Renal cortical epithelial cell (primary cell): ENCODE results near the gene ARHGAP26. TPM values are rescaled to one million over a fixed set of nuclear protein-coding genes. Genes with fewer than 3 reads are reported as not detected.

ENCODE experiments used
- DNase-seq: peaks from one replicate; pipeline ENCODE4 v3.0.0-alpha.2; 2011; ENCODE audit warnings: low read depth
- total RNA-seq: library from RNA; depleted of rRNA; stranded (reverse); fragments of >200 nt; gene quantifications from 2 replicates; pipeline ENCODE4 v1.2.3, GENCODE V29; 2014

The ARHGAP26 gene
- total RNA-seq, 1 donor from 2014 or later = 10.4 TPM

DNA sequence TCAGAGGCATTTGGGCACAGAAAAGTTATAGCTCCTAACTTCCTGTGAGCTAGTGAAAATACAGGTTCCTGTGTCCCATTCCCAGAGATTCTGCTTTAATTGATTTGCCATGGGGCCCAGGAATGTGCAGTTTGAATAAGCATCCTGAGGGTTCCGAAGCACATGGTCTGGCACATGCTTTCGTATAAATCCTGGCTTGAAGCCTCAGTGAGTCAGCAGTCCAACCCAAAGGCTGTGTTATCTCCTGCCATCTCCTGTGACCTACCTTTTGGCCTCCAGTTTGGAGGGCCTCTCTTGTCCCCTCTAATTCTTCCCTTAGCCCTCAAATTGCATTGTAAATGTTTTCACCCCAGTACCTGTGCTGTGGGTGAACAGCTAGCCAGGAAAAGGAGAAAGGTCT lies 449.5 kb downstream of the ARHGAP26 start:
- DNase-seq = no peak

DNA sequence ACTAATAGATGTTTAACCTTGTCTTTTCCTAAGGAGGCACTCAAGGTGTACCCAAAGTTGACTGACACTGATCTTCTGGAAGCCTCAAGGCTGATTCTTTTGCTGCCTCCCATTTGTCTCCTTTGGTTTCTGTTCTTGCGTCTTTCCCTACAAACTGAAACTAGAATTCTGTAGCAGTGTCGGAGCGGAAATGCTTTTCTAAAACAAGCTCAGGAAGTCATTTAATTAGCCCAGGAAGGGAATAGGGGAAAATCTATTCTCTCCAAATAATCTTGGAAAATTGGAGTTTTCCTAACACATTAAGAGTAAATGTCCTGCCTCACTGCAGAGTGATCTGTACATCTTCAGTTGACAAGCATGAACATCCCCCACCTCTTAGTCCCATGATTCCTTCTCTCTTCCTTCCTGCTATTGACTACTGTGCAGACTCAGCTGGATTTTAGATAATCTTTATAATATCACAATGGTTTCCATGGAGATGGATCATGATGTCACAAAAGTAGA lies 450.6 kb downstream of the ARHGAP26 start:
- DNase-seq = no peak

DNA sequence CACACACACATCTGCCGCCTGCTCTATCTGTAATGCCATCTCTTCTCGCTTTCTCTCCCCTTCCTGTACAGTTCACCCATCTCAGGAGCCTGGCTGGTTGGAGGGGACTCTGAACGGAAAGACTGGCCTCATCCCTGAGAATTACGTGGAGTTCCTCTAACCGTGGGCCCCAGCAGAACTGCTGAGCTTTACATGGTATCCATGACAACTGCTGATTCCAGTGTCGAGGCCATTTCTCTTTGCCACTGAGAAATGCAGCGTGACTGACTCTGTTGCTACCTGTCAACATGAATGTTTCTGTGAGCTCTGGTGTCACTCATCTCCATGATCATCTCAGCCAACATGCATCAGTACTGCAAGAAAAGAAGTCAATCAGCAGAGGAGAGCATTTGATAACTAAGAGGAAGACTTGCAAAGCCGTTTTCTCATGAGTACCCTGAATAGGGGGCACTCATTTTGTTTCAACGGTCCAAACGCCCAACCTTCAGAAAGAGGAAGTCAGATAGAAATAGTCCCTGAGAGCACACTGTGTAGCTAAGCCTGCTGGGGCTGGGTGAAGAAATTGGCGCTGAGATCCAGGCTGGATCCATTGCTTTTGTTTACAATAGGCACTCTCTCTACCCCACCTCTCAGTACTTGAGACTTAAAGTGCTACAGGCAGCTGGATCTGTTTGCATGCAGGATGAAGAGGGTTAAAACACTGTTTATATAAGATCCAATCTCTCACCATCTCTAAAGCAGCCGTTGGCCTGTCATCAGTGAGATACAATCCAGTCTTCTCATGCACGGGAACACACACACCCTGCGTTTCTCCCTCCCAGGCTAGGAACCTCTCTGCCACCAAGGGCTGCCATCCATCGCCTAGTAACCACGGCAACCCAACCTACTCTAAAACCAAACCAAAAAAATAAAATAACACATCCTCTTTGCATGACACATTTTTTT lies 452.4 kb downstream of the ARHGAP26 start:
- no peak for DNase-seq

DNA sequence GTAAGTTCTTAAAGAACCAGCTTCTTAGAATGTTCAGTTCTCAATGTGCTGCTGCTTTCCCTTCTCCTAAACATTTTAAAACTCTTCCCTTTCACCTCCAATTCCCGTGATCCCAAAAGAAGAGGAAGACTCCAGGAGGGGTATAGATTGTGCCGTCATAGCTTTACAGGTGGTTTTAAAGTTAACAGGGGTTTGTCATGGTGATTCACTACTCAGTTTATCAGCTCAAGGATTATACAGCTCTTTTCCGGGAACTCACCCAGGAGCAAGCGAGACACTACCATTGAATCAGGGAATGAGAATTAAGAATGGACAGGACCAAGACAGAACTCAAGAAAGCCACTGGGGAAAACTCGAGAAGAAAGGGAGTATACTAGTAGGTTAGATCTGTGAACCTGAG lies 454.5 kb downstream of the ARHGAP26 start:
- DNase-seq = no peak

DNA sequence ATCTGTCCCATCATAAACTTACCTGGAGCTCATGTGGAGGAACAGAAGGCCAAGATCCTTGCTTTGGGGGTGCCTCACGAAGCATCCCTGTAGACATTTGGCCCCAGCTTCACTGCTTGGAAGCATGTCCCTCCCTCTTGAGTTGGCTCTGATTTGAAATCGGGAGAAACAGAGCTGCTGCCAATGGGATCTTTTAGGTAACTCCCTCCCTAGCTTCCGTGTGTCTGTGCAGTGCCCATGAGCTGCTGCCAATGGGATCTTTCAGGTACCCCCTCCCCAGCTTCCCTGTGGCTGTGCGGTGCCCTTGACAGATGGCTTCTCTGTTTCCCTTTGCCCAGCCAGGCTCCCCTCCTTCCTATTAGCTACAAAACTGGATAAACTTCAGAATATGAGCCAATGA lies 455.3 kb downstream of the ARHGAP26 start:
- DNase-seq = no peak

DNA sequence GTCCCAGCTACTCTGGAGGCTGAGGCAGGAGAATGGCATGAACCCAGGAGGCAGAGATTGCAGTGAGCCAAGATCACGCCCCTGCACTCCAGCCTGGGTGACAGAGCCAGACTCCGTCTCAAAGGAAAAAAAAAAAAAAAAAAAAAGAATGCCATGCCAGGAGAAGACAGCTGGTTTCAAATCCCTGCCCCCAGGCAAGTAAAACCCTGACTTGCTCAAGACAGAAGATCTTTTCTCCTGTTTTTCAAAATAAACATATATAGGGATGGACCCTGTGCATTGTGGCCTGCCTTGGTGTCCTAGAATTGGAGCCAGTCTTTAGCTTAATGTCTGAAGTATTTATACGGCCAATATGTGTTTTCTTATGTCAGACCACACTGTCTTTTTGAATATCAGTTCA lies 456.2 kb downstream of the ARHGAP26 start:
- no peak for DNase-seq

DNA sequence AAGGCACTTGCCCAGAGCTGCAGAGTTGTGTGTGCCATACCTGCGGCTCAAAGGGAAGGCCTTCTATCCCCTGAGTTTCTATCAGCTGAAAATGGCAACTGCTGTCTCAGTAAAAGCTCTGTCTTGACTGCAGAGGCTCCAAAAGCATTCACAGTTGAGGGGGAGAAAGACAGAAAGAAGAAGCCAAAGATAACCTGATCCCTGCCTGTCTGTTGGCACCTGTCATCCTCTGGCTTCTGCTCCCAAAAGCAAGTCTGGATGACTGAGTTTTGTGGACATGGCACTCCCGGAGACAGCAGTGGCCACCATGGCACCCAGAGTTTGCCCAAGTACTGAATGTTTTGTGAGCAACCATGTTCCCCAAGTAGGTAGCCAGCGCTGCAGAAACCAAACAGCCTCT lies 456.7 kb downstream of the ARHGAP26 start:
- DNase-seq = no peak

DNA sequence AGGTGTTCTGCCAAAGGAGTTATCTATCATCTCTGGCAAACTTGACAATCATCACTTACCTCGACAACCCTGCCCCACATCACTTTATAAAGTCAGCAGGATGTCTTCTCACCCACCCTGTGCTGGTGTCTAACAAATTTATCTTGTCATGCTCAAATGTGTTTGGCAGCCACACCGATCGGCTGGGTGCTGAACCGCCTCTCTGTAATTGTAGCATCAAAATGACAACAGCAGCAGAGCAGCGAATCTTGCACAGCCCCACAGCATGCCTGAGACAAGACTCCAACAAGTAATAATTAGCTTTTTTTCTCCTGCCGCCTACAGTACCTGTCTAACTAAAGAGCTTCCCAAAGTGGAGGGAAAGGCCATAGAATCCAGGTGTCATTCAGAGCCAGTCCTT lies 457.1 kb downstream of the ARHGAP26 start:
- DNase-seq = no peak

DNA sequence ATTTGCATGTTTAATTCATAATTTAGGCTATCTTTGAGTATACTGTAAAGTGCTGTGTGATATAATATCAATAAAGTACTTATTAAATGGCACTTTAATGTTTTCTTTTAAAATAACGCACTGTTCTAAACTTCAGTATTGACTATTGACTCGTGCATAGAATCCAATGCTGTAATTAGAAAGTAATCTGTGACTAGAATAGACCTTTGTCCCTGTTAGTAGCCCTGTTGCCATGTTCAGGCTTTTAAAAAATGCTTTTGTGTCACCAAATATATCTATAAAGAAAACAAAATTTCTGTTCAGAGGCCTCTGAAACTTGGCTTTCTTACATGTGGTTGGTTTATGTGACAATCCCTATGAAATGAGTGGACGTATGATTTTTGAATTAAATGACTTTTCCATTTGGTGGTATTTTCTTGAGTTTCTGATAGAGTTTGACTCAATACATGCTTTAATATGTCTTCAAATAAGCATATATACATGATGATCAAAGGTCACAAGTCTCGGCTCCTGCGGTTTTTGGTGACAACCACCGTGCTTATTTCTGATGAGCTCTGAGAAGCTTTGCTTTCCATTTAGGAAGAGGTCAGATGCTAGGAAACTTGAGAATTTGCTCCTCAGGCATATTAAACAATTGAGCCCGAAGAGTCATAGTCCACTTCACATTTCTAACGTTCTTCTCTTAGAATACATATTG lies 458.6 kb downstream of the ARHGAP26 start:
- DNase-seq = no peak

DNA sequence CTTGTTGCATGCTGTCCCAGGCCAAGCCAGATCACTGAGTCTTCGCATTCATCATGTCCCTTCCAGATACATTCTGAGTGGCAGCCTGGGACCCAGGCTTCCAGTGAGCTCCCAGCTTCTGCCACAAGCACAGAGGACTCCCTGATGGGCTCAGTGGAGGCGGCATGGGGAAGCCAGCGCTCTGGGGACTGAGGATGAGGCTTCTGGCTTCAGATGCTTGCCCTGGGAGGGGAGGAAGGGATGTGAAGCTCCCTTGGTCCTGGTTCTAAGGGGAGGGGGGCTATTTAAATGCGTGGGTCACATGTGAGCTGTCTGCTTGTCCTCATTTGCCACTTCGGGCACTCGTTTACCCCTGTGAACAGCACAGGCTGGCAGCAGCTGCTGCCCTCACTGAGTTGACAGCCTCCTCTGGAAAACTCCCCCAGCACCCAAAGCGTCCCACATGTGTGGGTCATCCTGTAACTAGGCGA lies 459.3 kb downstream of the ARHGAP26 start:
- DNase-seq = no peak

DNA sequence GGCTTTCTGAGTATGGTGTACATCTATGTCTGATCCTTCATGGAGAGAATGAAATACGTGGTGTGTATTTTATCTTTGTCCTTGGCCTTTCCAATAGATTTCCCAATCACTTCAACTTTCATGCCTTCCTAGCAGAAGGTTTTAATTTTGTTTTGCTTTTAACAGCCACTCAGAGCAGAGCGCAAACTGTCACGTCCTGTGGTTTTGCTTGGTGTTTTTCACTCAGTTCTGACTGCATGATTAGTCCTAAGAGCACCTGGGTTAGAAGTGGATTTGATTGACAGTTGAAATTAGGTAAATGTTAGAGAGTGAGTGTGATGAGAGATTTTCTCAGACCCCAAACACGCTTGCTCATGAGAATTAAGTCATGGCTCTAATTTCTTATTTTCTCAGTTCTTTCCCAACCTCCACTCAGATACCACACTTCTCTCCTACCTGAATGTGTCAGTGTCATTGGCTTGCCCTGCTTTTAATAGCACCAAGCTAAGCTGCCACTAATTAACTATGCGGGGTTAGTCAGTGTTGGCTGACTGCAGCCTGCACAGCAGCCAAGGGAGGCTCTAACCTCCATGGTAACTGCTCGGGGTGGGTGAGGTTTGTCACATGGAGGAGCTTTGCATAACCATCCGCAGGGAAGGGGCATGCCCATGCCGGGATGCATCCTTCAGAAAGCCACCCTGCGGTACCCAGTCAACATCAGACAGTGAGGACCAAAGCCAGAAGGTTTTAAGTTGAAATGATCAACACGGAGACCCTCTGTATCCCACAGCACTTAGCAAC lies 459.9 kb downstream of the ARHGAP26 start:
- DNase-seq = peak; percentile 97

DNA sequence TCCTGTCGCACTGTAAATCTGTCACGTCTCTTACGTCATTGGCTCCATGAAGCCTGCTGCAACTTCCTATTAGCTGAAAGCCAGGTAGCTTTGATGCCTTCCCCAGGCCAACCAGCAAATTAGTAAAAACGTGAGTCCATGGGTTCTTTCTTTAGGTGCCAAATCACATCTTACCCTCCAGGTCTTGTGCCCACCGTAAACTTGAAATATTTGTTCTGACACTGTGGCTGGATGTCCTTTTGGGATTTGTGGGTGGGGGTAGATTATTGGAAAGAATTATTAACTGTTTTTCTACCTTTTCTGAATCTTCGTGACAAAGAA lies 460.5 kb downstream of the ARHGAP26 start:
- DNase-seq = no peak

DNA sequence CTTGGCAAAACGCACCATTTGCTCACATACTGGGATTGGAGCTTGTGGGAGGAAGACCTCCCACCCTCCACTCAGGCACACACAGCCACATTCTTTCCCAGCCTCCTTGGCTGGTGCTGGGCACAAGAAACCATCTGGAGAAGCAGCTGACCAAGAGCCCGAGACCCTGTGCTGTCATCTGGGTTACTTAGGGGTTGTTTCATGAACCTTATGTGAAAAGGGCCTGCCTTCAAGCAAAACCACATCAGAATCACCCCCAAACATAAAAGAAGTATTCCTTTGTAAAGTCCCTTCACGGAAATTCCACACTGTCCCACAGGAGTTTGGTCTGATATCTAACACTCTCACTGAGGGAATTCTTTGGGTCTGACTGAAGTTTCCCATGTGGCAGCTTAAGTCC lies 461.2 kb downstream of the ARHGAP26 start:
- no peak for DNase-seq

DNA sequence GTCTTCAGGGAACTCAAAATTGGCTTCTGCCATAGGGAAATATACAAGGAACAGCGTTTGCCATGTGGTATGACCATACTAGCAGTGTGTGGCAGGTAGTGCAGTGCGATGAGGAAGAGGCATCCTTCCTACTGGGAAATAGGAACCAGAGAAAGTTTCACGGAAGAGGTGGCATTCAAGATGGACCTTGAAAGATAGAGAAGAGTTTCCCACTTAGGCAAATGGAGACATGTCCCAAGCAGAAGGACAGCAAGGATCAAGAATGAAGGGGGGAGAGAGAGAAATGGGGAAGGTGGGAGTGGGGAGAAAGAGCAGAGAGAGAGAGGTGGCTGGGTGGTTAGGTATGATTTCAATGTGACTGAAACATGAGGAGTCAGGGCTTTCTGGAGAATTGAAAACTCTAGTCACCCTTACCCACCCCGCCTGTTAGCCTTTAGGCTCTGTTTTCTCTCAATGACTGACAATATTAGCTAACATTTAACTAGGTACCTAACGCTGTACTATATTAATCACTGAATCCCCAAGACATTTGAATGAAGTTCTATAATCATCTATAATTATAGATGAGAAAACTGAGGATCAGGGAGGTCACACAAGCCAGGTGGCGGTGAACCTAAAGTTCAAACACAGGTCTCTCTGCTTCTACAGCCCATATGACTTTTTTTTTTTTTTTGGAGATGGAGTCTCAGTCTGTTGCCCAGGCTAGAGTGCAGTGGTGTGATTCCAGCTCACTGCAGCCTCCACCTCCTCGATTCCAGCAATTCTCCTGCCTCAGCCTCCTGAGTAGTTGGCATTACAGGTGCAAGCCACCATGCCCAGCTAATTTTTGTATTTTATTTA lies 462.0 kb downstream of the ARHGAP26 start:
- peak; percentile 78 for DNase-seq

DNA sequence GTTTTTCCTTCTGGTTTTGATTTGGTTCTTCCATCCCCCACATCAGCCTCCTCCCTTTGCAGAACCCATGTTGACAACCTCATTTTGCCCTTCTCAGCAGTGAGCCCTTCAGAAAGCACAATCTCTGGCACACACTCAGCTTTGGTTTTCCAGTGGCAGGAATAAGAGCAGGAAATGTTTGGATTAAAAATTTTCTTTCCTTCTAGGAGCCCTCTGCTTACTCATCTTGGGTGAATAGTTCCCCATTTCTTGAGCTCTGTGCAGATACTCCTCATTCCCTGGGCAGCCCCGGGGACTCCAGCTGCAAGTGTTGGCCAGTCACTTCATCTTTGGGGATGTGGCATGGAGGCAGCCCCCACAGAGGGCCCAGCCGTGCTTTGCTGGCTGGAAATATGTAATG lies 462.9 kb downstream of the ARHGAP26 start:
- DNase-seq = peak; percentile 72

DNA sequence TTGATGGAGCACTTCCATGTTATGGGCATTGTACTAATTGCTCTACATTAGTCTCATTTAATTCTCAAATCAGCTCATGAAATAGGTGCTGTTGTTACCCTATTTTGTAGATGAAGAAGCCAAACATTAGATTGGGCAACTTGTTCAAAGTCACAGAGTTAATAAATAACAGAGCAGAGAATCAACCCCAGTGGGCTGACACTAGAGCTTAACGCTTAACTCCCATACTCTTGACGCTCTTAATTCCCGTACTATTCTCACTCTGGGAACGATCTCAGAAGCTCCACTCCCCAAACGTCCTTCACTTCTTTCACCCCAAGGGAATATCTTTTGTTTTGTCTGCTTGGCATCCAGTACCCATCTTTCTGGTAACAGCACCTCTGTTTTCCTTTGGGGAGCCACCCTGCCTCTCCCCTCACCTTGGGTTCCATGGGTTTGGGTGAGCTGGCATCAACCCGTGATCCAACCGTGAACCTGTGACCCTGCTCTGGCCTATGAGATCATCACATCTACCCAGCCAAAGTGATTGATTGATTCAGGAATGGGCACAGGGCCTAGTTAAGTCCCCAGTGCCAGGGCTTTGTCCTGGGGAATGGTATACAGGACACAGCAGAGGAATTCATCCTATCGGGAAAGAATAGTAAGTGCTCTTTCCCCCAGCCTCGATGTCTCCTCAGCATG lies 464.1 kb downstream of the ARHGAP26 start:
- DNase-seq = peak; percentile 89

DNA sequence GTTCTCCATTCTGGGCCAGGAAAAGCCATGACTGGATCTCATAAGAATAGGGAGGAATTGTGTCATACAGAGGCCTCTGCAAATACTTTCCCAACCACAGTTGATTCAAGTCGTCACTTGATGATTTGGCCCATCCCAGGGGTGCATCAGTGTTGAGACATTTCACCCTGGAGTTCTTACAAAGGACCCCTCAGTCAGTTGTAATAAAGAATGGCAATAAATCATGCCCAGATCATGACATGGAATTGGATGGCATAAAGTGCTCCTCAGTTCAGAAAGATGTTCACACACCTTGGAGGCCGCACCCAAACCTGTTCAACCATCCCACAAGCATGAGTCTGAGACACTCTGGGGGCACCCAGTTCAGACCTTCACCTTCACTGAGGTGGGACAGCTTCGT lies 465.2 kb downstream of the ARHGAP26 start:
- DNase-seq = peak; percentile 62

DNA sequence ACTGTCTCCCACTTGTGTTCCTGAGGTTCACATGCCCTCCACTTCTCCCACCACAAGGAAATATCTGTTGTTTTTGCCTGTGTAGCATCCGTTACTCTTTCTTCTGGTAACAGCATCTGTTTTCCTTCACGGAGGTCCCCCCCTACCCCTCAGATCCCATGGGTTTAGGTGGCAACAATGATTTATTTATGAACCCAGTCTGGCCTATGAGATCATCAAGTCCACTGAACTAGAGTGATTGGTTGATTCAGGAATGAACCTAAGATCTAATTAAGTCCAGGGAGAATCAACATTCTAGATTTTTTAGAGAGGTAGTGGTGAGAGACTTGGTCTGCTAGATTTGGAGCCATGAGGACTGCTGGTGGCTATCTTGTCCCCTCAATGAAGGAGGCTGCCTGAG lies 466.5 kb downstream of the ARHGAP26 start:
- DNase-seq = no peak

DNA sequence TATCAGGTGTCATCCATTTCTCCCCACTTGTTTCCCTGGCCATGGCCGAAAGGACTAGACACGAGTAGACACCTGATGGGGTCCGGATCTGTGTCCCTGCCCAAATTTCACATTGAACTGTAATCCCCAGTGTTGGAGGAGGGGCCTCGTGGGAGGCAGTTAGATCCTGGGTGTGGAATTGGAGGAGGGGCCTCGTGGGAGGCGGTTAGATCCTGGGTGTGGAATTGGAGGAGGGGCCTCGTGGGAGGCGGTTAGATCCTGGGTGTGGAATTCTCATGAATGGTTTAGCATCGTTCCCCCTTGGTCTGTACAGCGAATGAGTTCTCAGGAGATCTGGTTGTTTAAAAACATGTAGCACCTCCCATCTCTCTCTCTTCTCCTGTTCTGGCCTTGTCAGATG lies 467.5 kb downstream of the ARHGAP26 start:
- DNase-seq = no peak

DNA sequence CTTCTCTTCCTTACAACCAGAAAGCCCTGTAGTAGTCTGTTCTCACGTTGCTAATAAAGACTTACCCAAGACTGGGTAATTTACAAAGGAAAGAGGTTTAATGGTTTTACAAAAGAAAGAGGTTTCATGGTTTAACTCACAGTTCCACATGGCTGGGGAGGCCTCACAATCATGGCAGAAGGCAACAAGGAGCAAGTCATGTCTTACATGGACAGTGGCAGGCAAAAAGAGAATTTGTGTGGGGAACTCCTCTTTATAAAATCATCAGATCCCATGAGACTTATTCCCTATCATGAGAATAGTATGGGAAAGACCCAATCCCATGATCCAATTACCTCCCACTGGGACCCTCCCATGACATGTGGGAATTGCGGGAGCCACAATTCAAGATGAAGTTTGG lies 468.4 kb downstream of the ARHGAP26 start:
- no peak for DNase-seq
